Naive B cell (primary cell): ENCODE data around the gene TBC1D4. TPM values are rescaled to one million over a fixed set of nuclear protein-coding genes. Genes with fewer than 3 reads are reported as not detected.
A peak's percentile ranks its signal among the peaks of the same experiment; 100 is the strongest.
"Not testable (repeated sequence)": the region's sequence is repeated elsewhere in the genome, so short reads cannot be mapped to it uniquely, and the experiment has no call there.

Experiments used
- ATAC-seq, 2 donors: fragments of 150-1000 bp; cut with Tn5 transposase; 2 replicates each; pipeline ENCODE4 v1.10.0; 2021; ENCODE audit warnings: low read depth in 2 of 2, mild to moderate bottlenecking in 2 of 2, moderate library complexity in 2 of 2
- DNase-seq: peaks from one replicate; pipeline ENCODE4 v3.0.0; 2022
- H3K27ac Mint-ChIP-seq, 6 donors: one replicate each; pipeline ENCODE4 v1.8.0; 2020 to 2022; ENCODE audit warnings: mild to moderate bottlenecking in 6 of 6, mixed read lengths in 6 of 6, moderate library complexity in 5 of 6, inconsistent platforms in 2 of 6
- H3K27me3 Mint-ChIP-seq, 3 donors: one replicate each; pipeline ENCODE4 v1.8.0; 2021 to 2022; ENCODE audit warnings: mixed read lengths in 3 of 3, mild to moderate bottlenecking in 1 of 3
- H3K36me3 Mint-ChIP-seq, 2 donors: one replicate each; pipeline ENCODE4 v1.8.0; 2020 to 2022; ENCODE audit warnings: mixed read lengths in 2 of 2, inconsistent platforms in 1 of 2, mild to moderate bottlenecking in 1 of 2
- H3K4me1 Mint-ChIP-seq, 3 donors: one replicate each; pipeline ENCODE4 v1.8.0; 2020 to 2022; ENCODE audit warnings: mixed read lengths in 3 of 3, inconsistent platforms in 1 of 3, mild to moderate bottlenecking in 1 of 3, moderate library complexity in 1 of 3
- H3K4me3 Mint-ChIP-seq, 8 donors: one replicate each; pipeline ENCODE4 v1.8.0; 2020 to 2022; ENCODE audit warnings: mild to moderate bottlenecking in 8 of 8, mixed read lengths in 8 of 8, moderate library complexity in 8 of 8, inconsistent platforms in 2 of 8
- H3K9me3 Mint-ChIP-seq, 7 donors: one replicate each; pipeline ENCODE4 v1.8.0; 2020 to 2022; ENCODE audit warnings: mixed read lengths in 7 of 7, mild to moderate bottlenecking in 5 of 7, inconsistent platforms in 2 of 7, moderate library complexity in 1 of 7
- polyA plus RNA-seq, 6 donors: library from polyadenylated mRNA; unstranded; fragments of 300-500 nt; fragmentation: Illumina TruSeq; gene quantifications; one replicate each; pipeline ENCODE4 v1.2.3, GENCODE V29; 2021; ENCODE audit warnings: low read depth in 6 of 6

TBC1D4 gene
- polyA plus RNA-seq, 6 donors from 2014 or later = 0.10 to 1.4 (median 0.30) TPM

- H3K9me3 Mint-ChIP-seq = no peaks in the 10 kb centered on the region
- peaks cover 0 to 1% of the 10 kb centered on the region in 2 donors for H3K36me3 Mint-ChIP-seq
- DNase-seq (no peak), ATAC-seq (no peak)
- no peaks in the 10 kb centered on the region for H3K4me1 Mint-ChIP-seq
- no peak overlapping the region for H3K27ac Mint-ChIP-seq
- H3K27me3 Mint-ChIP-seq = no peaks in the 10 kb centered on the region
- no peak overlapping the region for H3K4me3 Mint-ChIP-seq
Observed at GRCh38 chr13:75299246-75299645, 182.7 kb downstream of the TBC1D4 start.

GRCh38 chr13:75296641-75297040 is 185.3 kb downstream of the TBC1D4 start:
- Mint-ChIP-seq H3K4me1 (no peaks in the 10 kb centered on the region), H3K9me3 (no peaks in the 10 kb centered on the region), H3K4me3 (no peak overlapping the region), H3K27me3 (no peaks in the 10 kb centered on the region), H3K27ac (no peak overlapping the region), H3K36me3 (no peaks in the 10 kb centered on the region)
- no peak for ATAC-seq
- DNase-seq = no peak

GRCh38 chr13:75295201-75295600 is 186.8 kb downstream of the TBC1D4 start:
- no peak for ATAC-seq
- Mint-ChIP-seq H3K9me3 (no peaks in the 10 kb centered on the region), H3K27me3 (no peaks in the 10 kb centered on the region), H3K36me3 (no peaks in the 10 kb centered on the region), H3K4me3 (no peak overlapping the region), H3K4me1 (no peaks in the 10 kb centered on the region), H3K27ac (no peak overlapping the region)
- no peak for DNase-seq

- no peaks in the 10 kb centered on the region for H3K36me3 Mint-ChIP-seq
- no peak for ATAC-seq
- no peaks in the 10 kb centered on the region for H3K27me3 Mint-ChIP-seq
- no peak for DNase-seq
- H3K4me3 Mint-ChIP-seq = no peak overlapping the region
- H3K27ac Mint-ChIP-seq = no peak overlapping the region
- no peaks in the 10 kb centered on the region for H3K9me3 Mint-ChIP-seq
- no peaks in the 10 kb centered on the region for H3K4me1 Mint-ChIP-seq
Observed at GRCh38 chr13:75294110-75294509, 187.9 kb downstream of the TBC1D4 start.

GRCh38 chr13:75285310-75285709 is 196.7 kb downstream of the TBC1D4 start:
- Mint-ChIP-seq H3K9me3 (peaks cover 0 to 7% (median 0%) of the 10 kb centered on the region in 7 donors), H3K4me1 (no peaks in the 10 kb centered on the region), H3K27me3 (no peaks in the 10 kb centered on the region), H3K4me3 (no peak overlapping the region), H3K36me3 (no peaks in the 10 kb centered on the region), H3K27ac (no peak overlapping the region)
- DNase-seq (no peak), ATAC-seq (no peak)

GRCh38 chr13:75279834-75280369 is 202.1 kb downstream of the TBC1D4 start:
- peaks cover 6 to 36% (median 20%) of the 10 kb centered on the region in 7 donors for H3K9me3 Mint-ChIP-seq
- ATAC-seq (no peak), DNase-seq (no peak)
- H3K27me3 Mint-ChIP-seq = peaks cover 0 to 10% (median 9%) of the 10 kb centered on the region in 3 donors
- no peaks in the 10 kb centered on the region for H3K4me1 Mint-ChIP-seq
- H3K36me3 Mint-ChIP-seq = no peaks in the 10 kb centered on the region
- H3K4me3 Mint-ChIP-seq = no peak overlapping the region
- H3K27ac Mint-ChIP-seq = no peak overlapping the region

- peaks cover 12 to 38% (median 21%) of the 10 kb centered on the region in 7 donors for H3K9me3 Mint-ChIP-seq
- H3K4me1 Mint-ChIP-seq, H3K36me3 Mint-ChIP-seq, ATAC-seq, H3K4me3 Mint-ChIP-seq, DNase-seq: not testable (repeated sequence)
- H3K27me3 Mint-ChIP-seq = peaks cover 0 to 21% (median 13%) of the 10 kb centered on the region in 3 donors
- H3K27ac Mint-ChIP-seq = peak overlapping the region in 1 of 6 donors; percentile 62
Observed at GRCh38 chr13:75273695-75274094, 208.3 kb downstream of the TBC1D4 start.

- no peaks in the 10 kb centered on the region for H3K4me1 Mint-ChIP-seq
- peaks cover 11 to 30% (median 20%) of the 10 kb centered on the region in 7 donors for H3K9me3 Mint-ChIP-seq
- H3K27ac Mint-ChIP-seq = no peak overlapping the region
- H3K36me3 Mint-ChIP-seq = peaks cover 0 to 7% of the 10 kb centered on the region in 2 donors
- ATAC-seq (no peak), DNase-seq (no peak)
- H3K4me3 Mint-ChIP-seq = no peak overlapping the region
- H3K27me3 Mint-ChIP-seq = peaks cover 0 to 17% (median 9%) of the 10 kb centered on the region in 3 donors
Observed at GRCh38 chr13:75271846-75272245, 210.1 kb downstream of the TBC1D4 start.

GRCh38 chr13:75268481-75268880 is 213.5 kb downstream of the TBC1D4 start:
- ATAC-seq, H3K27ac Mint-ChIP-seq, H3K9me3 Mint-ChIP-seq, H3K4me1 Mint-ChIP-seq, DNase-seq, H3K36me3 Mint-ChIP-seq: not testable (repeated sequence)
- Mint-ChIP-seq H3K27me3 (peaks cover 0 to 11% (median 6%) of the 10 kb centered on the region in 3 donors), H3K4me3 (peak overlapping the region in 1 of 8 donors; percentile 72)

- peaks cover 0 to 1% (median 0%) of the 10 kb centered on the region in 7 donors for H3K9me3 Mint-ChIP-seq
- DNase-seq = no peak
- H3K4me3 Mint-ChIP-seq = no peak overlapping the region
- no peaks in the 10 kb centered on the region for H3K4me1 Mint-ChIP-seq
- no peak overlapping the region for H3K27ac Mint-ChIP-seq
- ATAC-seq = no peak
- no peaks in the 10 kb centered on the region for H3K36me3 Mint-ChIP-seq
- H3K27me3 Mint-ChIP-seq = peaks cover 0 to 5% (median 0%) of the 10 kb centered on the region in 3 donors
Observed at GRCh38 chr13:75264611-75265010, 217.4 kb downstream of the TBC1D4 start.

GRCh38 chr13:75263741-75264407 is 218.1 kb downstream of the TBC1D4 start:
- DNase-seq = no peak
- Mint-ChIP-seq H3K36me3 (no peaks in the 10 kb centered on the region), H3K9me3 (peaks cover 0 to under 1% (median 0%) of the 10 kb centered on the region in 7 donors), H3K4me1 (no peaks in the 10 kb centered on the region), H3K4me3 (no peak overlapping the region), H3K27ac (no peak overlapping the region), H3K27me3 (peaks cover 0 to 5% (median under 1%) of the 10 kb centered on the region in 3 donors)
- ATAC-seq = no peak

GRCh38 chr13:75258159-75258782 is 223.7 kb downstream of the TBC1D4 start:
- Mint-ChIP-seq H3K4me1 (no peaks in the 10 kb centered on the region), H3K9me3 (no peaks in the 10 kb centered on the region), H3K27me3 (peaks cover under 1 to 21% (median 8%) of the 10 kb centered on the region in 3 donors), H3K4me3 (no peak overlapping the region), H3K36me3 (no peaks in the 10 kb centered on the region), H3K27ac (no peak overlapping the region)
- DNase-seq (no peak), ATAC-seq (no peak)

GRCh38 chr13:75256922-75257321 is 225.0 kb downstream of the TBC1D4 start:
- DNase-seq (no peak), ATAC-seq (no peak)
- Mint-ChIP-seq H3K27me3 (peaks cover 5 to 21% (median 9%) of the 10 kb centered on the region in 3 donors), H3K9me3 (no peaks in the 10 kb centered on the region), H3K4me1 (no peaks in the 10 kb centered on the region), H3K27ac (no peak overlapping the region), H3K36me3 (no peaks in the 10 kb centered on the region), H3K4me3 (no peak overlapping the region)

GRCh38 chr13:75255653-75256052 is 226.3 kb downstream of the TBC1D4 start:
- Mint-ChIP-seq H3K36me3 (no peaks in the 10 kb centered on the region), H3K4me3 (no peak overlapping the region), H3K27me3 (peaks cover 5 to 26% (median 15%) of the 10 kb centered on the region in 3 donors), H3K27ac (no peak overlapping the region), H3K4me1 (no peaks in the 10 kb centered on the region), H3K9me3 (no peaks in the 10 kb centered on the region)
- no peak for DNase-seq
- no peak for ATAC-seq
